GM23248 (cell line): ENCODE data around the gene DLX6.

Experiments used
- EZH2 ChIP-seq: fragments of 200-600 bp; sonication (generic); IDR thresholded peaks from 2 replicates; pipeline ENCODE4 v1.6.1; 2018; ENCODE audit warnings: antibody characterized with exemption, mild to moderate bottlenecking; ENCODE audit not compliant: insufficient read depth, poor library complexity, severe bottlenecking
- EZH2phosphoT487 ChIP-seq: fragments of 200-600 bp; sonication (generic); IDR thresholded peaks from 2 replicates; pipeline ENCODE4 v1.6.1; 2018; ENCODE audit warnings: antibody characterized with exemption, moderate library complexity, mild to moderate bottlenecking, low read depth; ENCODE audit not compliant: insufficient read depth

DNA sequence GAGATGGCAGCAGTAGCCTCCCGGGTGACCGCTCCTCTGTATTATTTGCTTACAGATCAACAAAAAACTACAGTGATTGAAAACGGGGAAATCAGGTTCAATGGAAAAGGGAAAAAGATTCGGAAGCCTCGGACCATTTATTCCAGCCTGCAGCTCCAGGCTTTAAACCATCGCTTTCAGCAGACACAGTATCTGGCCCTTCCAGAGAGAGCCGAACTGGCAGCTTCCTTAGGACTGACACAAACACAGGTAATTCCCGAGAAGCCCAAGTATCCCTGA is 2.2 kb downstream of the DLX6 start:
- no peak for TF ChIP-seq EZH2
- no peak for TF ChIP-seq EZH2phosphoT487
